Raji (cell line): ENCODE measurements around the gene ESYT2.
A peak's percentile ranks its signal among the peaks of the same experiment; 100 is the strongest.

Experiments used
- POLR2A ChIP-seq: IDR thresholded peaks from 2 replicates; pipeline ENCODE4 v1.6.1; 2011; ENCODE audit warnings: low read depth, low read length, control low read depth; ENCODE audit not compliant: insufficient read depth

The ESYT2 gene

GRCh38 chr7:158829342-158830210 lies at the start of gene ESYT2:
Gene ESYT2, minus strand, starts transcription at chr7:158829509. Its CDS starts 91 bp downstream, at chr7:158829418.
- TF ChIP-seq POLR2A, result peak; percentile 98

DNA sequence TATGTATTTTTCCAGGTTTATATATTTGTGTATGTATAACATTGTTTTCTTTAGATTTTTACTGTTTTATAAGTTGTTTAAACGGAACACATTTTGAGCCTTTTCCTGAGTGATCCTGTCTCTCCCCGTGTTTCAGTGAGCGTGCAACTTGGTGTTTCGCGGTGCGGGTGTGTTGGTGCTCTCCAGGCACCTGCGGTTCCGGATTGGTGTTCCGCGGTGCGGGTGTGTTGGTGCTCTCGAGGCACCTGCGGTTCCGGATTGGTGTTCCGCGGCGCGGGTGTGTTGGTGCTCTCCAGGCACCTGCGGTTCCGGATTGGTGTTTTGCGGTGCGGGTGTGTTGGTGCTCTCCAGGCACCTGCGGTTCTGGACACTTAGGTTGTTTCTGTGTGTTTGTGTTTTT lies 47.7 kb upstream of the ESYT2 start:
- TF ChIP-seq POLR2A, result no peak

GRCh38 chr7:158869876-158870275 lies 40.6 kb upstream of the ESYT2 start:
- TF ChIP-seq POLR2A, result no peak

DNA sequence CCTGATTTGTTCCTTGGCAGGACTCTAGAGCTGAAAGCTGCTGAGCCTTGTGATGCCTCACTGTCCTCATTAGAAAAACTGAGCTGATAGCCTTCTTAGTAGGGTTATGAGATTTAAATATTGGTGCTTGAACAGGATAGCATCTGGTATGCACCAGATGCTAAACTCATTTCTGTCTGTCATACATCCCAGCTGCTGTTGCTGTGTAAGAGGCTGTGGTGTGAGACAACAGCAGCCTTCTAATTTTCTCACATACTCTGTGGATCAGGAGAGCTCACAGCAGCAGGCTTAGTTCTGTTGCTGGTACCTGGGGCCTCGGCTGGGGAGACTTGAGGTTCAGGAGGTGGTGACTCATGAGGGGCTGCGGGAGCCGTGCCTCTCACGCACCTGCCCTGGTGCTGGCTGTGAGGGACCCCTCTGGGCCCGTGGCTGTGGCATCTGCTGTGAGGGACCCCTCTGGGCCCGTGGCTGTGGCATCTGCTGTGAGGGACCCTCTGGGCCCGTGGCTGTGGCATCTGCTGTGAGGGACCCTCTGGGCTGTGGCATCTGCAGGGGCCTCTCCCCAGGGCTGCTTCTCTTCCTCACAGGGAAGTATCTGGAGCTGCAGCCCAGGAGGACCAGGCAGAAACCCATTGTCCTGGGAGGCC lies 39.6 kb upstream of the ESYT2 start:
- no peak for TF ChIP-seq POLR2A

DNA sequence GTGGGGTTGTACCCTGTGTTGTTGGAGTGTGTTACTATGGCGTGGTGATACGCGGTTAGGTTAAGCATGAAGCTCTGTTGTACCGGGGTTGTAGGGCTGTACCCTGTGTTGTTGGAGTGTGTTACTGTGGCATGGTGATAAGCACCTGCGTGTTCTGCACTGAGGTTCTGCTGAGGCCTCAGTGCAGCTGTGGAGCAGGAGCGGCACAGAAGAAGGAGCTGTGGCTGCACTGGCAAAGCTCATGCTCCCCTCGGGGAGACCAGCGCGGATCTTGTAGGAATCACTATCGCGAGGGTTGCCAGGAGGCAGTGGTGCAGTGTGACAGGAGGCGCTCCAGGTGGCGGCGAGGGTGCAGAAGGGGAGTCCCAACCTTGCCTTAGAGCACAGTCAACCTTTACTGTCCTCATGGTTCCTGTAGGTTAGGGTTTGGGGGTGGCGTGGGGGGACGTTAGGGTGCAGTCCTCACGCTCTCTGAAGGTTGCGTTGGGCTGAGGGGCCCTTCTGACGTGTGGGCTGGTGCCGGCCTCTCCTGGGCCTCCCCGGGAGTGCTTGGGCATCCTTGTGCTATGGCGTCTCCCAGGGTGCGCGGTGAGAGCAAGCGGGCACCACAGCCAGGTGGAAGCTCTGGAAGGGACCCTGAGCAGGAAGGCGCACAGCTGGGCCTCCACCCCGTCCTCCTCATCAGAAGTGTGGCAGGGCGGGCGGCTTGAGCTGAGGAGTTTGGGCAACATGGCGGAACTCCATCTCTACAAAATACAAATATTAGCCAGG lies 38.1 kb upstream of the ESYT2 start:
- no peak for TF ChIP-seq POLR2A

DNA sequence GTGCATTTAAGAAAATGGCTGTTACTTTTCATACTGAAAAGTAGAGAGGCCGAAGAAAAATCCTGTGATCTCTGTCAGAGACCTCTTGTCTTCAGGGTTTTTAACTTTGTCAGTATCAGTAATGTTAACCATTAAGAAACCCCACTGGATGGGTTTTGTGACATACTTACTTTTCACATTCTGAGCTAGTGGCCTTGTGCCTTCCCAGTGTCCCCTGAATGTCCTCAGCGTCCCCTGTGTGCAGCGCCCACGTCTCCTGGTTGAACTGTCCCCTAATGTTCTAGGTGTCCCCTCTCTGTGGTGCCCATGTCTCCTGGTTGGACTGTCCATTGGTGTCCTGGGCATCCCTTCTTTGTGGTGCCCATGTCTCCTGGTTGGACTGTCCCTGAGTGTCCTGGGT lies 36.7 kb upstream of the ESYT2 start:
- TF ChIP-seq POLR2A, result no peak

DNA sequence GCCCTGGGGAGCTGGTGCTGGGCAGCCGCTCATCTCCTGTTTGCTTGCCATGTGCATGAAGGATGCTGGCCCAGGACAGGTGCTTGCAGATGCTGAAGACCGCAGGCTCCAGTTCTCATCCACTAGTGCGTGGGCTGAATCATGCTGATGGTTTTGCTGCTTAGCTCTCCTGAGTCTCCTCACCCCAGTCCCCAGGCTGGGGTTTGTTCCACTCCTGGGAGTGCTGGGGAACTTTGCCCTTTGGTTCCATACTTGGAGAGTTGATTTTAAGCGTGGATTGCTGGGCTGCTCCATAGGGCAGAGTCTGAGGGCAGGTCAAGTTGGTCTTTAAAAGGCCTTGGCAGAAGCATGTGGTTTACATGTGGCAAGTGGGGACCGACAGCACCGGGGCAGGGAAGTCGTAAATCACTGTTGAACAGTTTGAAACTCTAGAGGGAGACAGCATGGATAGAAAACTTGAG lies 36.2 kb upstream of the ESYT2 start:
- TF ChIP-seq POLR2A, result no peak

GRCh38 chr7:158864833-158865232 lies 35.5 kb upstream of the ESYT2 start:
- TF ChIP-seq POLR2A, result no peak

GRCh38 chr7:158864507-158864820 lies 35.2 kb upstream of the ESYT2 start:
- no peak for TF ChIP-seq POLR2A

DNA sequence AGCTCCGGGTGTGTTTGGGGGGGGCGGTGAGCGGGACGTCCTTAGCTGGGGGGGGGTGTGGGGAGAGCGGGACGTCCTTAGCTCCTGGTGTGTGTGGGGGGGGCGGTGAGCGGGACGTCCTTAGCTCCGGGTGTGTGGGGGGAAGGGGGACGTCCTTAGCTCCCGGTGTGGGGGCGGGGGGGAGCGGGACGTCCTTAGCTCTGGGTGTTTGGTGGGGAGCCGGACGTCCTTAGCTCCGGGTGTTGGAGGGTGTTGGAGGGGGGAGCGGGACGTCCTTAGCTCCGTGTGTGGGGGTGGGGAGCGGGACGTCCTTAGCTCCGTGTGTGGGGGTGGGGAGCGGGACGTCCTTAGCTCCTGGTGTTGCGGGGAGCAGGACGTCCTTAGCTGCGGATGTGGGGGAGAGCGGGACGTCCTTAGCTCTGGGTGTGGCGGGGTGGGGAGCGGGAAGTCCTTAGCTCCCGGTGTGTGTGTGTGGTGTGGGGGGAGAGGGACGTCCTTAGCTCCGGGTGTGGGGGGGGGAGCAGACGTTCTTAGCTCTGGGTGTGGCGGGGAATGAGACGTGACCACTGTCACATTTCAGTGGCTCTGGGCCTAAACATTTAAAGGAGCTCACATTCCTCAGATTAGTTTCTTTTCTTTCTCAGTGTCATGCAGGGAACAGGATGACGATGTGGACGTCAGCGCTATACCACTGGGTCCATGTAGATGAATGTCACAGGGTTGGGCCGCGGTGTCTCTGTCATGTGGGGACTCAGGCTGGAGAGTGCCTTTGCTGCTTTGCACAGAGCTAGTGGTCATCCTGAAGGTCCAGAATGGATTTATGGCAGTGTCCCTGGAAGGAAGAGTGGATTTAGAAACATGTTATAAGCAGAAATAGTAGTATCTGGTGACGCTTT lies 34.5 kb upstream of the ESYT2 start:
- TF ChIP-seq POLR2A, result no peak

DNA sequence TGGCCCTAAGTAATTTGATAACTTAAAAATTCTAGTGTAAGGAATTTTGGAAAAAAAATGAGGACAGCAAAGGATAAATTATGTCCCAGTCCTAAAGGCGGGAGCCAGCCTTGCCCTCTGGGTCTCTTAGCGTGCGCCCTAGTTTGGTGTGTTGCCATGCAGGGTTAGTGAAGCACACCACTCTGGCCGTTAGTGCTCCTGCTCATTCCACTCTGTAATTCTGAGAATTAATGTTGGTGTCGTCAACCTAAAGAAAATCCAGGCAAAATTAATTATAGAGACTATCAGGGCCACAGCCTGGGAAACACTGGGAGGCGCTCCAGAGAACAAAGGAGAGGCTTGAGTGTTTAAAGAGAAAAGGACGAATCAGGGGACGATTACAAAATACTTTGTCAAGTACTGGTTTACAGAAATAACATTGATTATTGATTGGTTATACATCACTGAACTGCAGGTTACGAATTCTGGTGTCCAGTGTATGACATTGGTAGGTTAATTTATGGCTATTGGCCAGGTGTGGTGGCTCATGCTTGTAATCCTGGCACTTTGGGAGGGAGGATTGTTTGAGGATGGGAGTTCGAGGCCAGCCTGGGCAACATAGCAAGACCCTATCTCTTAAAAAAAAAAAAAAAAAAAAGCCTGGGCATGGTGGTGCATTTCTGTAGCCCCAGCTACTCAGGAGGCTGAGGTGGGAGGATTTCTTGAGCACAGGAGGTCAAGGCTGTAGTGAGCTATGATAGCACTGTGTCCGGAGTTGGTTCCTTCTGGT lies 32.8 kb upstream of the ESYT2 start:
- no peak for TF ChIP-seq POLR2A

DNA sequence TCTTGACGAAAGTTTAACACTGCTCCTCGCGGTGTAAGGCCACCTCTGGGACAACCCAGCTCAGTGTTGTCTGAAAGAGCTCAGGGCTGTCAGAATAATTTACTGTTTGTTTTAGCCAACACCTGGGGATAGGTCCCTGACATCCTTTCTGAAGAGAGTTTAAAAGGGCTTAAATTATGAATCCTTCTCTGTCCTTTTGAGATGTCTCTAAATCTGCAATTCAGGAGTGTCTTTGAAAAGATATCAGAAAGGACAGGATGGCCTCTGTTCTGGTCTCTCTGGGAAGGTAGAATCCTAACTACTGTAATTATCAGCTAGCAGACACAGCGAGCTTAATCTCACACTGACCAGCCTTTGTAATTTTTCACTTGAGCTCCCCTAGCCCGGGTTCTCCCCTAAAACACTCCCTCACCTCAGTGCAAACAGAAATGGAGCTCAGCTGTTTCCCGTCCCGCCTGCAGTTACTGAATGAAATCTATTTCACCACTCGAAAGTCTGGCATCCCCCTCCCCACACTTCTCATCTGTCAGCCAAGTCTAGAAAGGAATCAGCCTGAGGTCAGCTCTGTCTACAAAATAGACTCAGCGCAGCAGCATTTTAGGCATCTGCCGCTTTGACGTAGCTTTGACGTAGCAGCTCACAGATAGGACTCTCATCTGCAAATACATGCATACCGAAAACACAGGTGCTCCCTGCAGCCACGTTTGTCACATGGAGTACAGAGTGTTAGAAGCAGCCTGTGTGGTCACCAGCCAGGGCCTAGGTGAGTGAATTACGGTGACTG lies 31.9 kb upstream of the ESYT2 start:
- no peak for TF ChIP-seq POLR2A

GRCh38 chr7:158860394-158860793 lies 31.1 kb upstream of the ESYT2 start:
- TF ChIP-seq POLR2A, result no peak

DNA sequence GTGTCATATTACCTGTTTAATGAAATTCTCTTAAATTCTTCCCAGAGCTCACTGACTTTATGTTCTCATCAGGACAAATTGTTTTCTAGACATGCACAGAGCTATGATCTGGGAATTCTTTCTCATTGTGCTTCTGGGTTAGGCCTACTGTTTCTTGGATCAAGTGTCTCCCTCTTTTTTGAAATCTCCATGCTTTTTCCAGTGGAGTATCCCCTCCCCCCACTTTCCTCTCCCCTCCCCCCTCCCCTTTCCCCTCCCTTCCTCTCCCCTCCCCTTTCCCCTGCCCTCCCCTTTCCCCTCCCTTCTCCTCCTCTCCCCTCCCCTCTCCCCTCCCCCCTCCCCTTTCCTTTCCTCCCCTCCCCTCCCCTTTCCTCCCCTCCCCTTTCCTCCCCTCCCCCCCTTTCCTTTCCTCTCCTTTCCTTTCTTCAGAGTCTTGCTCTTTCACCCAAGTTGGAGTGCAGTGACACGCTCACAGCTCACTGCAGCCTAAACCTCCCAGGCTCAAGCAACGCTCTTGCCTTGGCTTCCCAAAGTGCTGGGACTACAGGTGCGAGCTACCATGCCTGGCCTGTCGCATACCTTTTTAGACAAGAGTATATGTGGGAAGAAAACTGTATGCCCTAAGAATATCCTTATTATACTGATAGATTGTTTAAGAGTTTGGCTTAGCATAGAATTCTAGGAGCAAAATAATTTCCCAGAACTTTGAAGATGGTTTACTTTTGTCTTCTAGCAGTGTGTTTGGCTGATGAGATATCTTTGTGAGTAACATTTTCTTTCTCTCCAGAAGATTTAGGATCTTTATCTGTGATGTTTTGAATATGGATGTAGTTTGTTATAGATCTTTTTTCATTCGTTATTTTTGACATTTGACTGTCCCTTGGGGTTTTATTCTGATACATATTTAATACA lies 29.5 kb upstream of the ESYT2 start:
- no peak for TF ChIP-seq POLR2A
